Measurements from ENCODE around the gene TOR1A.
"Not testable (repeated sequence)": the region's sequence is repeated elsewhere in the genome, so short reads cannot be mapped to it uniquely, and the experiment has no call there.

TOR1A gene

DNA sequence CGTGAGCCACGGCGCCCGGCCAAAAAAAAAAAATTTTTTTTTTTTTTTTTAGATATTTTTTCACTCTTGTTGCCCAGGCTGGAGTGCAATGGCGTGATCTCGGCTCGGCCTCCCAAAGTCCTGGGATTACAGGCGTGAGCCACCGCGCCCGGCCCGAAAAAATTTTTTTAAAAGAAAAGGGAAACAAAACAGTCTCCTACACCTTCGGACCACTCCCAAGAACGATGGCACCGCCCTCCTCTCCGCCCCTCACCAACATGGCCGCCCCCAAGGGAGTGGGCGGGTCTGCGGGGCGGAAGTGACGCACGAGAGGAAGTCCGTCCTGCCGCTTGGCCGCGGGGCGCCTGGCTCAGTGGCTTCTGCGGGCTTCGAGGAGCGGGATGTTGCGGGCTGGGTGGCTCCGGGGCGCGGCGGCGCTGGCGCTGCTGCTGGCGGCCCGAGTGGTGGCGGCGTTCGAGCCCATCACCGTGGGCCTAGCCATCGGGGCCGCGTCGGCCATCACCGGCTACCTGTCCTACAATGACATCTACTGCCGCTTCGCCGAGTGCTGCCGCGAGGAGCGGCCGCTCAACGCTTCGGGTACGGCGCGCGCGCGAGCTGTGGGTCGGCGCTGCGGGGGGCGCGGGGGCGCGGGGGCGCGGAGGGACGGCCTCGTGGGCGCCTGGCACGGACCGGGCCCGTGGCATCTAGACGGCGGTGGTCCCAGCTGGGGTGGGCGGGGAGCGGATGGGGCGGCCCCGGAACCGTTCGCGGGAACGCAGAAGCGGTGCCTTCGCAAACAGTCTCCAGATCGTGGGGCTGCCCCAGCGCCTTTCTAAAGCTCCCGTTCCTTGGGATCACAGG is 20.9 kb downstream of the TOR1A start, which contains the start of gene TOR1B:
TSS of gene TOR1B (plus strand) at position 352 of the 843 bp plus-strand sequence. CDS start at position 381, 29 bp downstream.
- Histone ChIP-seq H3K4me1 (ENCODE audit: control insufficient read depth, low read length) (peaks cover 12% of the 10 kb centered on the region), H3K27me3 (ENCODE audit: control insufficient read depth, low read length) (no peaks in the 10 kb centered on the region), H3K9me2 (replicated peaks; ENCODE audit: control insufficient read depth, low read length) (no peaks in the 10 kb centered on the region), H3K4me2 (ENCODE audit: low read length) (peak within 1 kb of the TSS; percentile 87), H3K27ac (ENCODE audit: low read depth, low read length) (no peak within 1 kb of the TSS), H3F3A (ENCODE audit: control insufficient read depth, insufficient read depth) (peaks cover 5% of the 10 kb centered on the region; the same call in 1 of the 2 replicates), H4K20me1 (ENCODE audit: control insufficient read depth, insufficient read depth, low read depth, low read length) (no peaks in the 10 kb centered on the region), H3K36me3 (ENCODE audit: control insufficient read depth, low read length) (peaks cover 12% of the 10 kb centered on the region), H3K79me2 (ENCODE audit: control insufficient read depth, low read length) (peaks cover 11% of the 10 kb centered on the region), H3K9me3 (ENCODE audit: control insufficient read depth, insufficient read depth, low read length) (no peaks in the 10 kb centered on the region), H3K4me3 (ENCODE audit: low read length) (peak within 1 kb of the TSS; percentile 85)
- no peak for TF ChIP-seq EZH2phosphoT487 (IDR thresholded peaks at IDR 0.05; ENCODE audit: borderline replicate concordance, low read length)
- TF ChIP-seq, protein P1, sequence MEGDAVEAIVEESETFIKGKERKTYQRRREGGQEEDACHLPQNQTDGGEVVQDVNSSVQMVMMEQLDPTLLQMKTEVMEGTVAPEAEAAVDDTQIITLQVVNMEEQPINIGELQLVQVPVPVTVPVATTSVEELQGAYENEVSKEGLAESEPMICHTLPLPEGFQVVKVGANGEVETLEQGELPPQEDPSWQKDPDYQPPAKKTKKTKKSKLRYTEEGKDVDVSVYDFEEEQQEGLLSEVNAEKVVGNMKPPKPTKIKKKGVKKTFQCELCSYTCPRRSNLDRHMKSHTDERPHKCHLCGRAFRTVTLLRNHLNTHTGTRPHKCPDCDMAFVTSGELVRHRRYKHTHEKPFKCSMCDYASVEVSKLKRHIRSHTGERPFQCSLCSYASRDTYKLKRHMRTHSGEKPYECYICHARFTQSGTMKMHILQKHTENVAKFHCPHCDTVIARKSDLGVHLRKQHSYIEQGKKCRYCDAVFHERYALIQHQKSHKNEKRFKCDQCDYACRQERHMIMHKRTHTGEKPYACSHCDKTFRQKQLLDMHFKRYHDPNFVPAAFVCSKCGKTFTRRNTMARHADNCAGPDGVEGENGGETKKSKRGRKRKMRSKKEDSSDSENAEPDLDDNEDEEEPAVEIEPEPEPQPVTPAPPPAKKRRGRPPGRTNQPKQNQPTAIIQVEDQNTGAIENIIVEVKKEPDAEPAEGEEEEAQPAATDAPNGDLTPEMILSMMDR (IDR thresholded peaks at IDR 0.05; ENCODE audit: low read depth, low read length, poor library complexity, severe bottlenecking) = no peak

DNA sequence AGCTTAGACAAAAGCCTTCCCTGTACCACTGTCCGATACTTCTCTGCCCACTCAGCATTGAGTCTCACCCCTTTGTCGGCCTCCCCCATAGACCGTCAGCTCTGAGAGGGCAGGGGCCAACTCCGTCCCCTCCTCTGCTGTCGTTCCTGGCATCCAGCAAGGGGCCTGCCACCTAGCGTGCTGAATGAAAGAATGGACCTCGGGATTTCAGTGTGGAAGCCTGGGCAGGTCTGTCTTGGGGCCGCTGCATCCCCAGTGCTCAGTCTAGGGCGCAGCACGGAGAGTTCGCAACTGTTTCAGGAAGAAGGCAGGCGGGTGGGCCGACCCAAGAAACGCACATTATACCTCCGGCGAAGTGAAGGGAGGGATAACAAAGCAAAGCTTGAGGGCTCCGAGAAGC is 22.4 kb downstream of the TOR1A start:
- no peaks in the 10 kb centered on the region for H3K27me3 ChIP-seq (ENCODE audit: control insufficient read depth, low read length)
- H3K9me2 ChIP-seq (replicated peaks; ENCODE audit: control insufficient read depth, low read length) = no peaks in the 10 kb centered on the region
- H4K20me1 ChIP-seq (ENCODE audit: control insufficient read depth, insufficient read depth, low read depth, low read length) = no peaks in the 10 kb centered on the region
- no peaks in the 10 kb centered on the region for H3K9me3 ChIP-seq (ENCODE audit: control insufficient read depth, insufficient read depth, low read length)
- peaks cover 7% of the 10 kb centered on the region; the same call in 1 of the 2 replicates for H3K36me3 ChIP-seq (ENCODE audit: control insufficient read depth, low read length)
- no peak for TF ChIP-seq EZH2phosphoT487 (IDR thresholded peaks at IDR 0.05; ENCODE audit: borderline replicate concordance, low read length)
- TF ChIP-seq, protein P1 (IDR thresholded peaks at IDR 0.05; ENCODE audit: low read depth, low read length, poor library complexity, severe bottlenecking) = no peak
- H3K4me1 ChIP-seq (ENCODE audit: control insufficient read depth, low read length) = peaks cover 12% of the 10 kb centered on the region
- H3K79me2 ChIP-seq (ENCODE audit: control insufficient read depth, low read length) = peaks cover 11% of the 10 kb centered on the region
- no peak overlapping the region for H3K4me2 ChIP-seq (ENCODE audit: low read length)
- peaks cover 3% of the 10 kb centered on the region; the same call in 1 of the 2 replicates for H3F3A ChIP-seq (ENCODE audit: control insufficient read depth, insufficient read depth)
- H3K27ac ChIP-seq (ENCODE audit: low read depth, low read length) = no peak overlapping the region
- no peak overlapping the region for H3K4me3 ChIP-seq (ENCODE audit: low read length)

DNA sequence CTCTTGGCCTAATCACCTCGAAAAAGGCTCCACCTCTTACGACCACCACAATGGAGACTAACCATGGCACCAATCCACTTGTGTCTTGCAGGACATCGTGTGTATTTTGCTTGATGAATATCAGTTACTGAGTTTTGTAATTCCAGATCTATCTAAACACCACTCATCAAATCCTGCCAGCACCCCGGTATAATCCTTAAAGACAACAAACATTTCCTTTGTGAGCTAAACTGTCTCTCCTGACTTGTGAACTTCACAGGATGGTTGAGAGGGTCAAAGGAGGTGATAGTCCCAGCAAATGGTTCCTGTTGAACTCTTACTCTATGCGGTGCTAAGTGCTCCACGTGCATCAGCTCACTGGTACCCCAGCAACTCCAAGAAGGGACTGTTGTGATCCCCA is 25.0 kb downstream of the TOR1A start:
- Histone ChIP-seq H3K4me3 (ENCODE audit: low read length) (no peak overlapping the region), H3K4me2 (ENCODE audit: low read length) (no peak overlapping the region), H3K9me2 (replicated peaks; ENCODE audit: control insufficient read depth, low read length) (no peaks in the 10 kb centered on the region), H3K27me3 (ENCODE audit: control insufficient read depth, low read length) (peaks cover 3% of the 10 kb centered on the region; the same call in 1 of the 2 replicates), H3K27ac (ENCODE audit: low read depth, low read length) (no peak overlapping the region), H3K4me1 (ENCODE audit: control insufficient read depth, low read length) (peaks cover 4% of the 10 kb centered on the region), H3F3A (ENCODE audit: control insufficient read depth, insufficient read depth) (no peaks in the 10 kb centered on the region), H3K79me2 (ENCODE audit: control insufficient read depth, low read length) (peaks cover 6% of the 10 kb centered on the region), H3K36me3 (ENCODE audit: control insufficient read depth, low read length) (no peaks in the 10 kb centered on the region), H4K20me1 (ENCODE audit: control insufficient read depth, insufficient read depth, low read depth, low read length) (no peaks in the 10 kb centered on the region), H3K9me3 (ENCODE audit: control insufficient read depth, insufficient read depth, low read length) (no peaks in the 10 kb centered on the region)
- TF ChIP-seq, protein P1 (IDR thresholded peaks at IDR 0.05; ENCODE audit: low read depth, low read length, poor library complexity, severe bottlenecking) = no peak
- no peak for TF ChIP-seq EZH2phosphoT487 (IDR thresholded peaks at IDR 0.05; ENCODE audit: borderline replicate concordance, low read length)

DNA sequence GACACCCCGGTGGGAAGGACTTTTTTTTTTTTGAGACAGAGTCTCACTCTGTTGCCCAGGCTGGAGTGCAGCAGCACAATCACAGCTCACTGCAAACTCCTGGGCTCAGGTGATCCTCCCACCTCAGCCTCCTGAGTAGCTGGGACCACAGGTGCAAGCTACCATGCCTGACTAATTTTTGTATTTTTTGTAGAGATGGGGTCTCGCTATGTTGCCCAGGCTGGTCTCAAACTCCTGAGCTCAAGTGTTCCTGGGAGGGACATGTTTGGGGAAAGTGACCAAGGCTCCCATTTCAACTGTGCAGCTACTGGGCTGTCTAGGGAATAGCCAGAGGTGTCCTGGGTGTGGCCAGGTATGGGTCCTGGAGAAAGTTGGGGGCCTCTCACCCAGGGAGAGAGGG is 27.9 kb downstream of the TOR1A start:
- H3K27ac ChIP-seq (ENCODE audit: low read depth, low read length); H3F3A ChIP-seq (ENCODE audit: control insufficient read depth, insufficient read depth); H3K9me3 ChIP-seq (ENCODE audit: control insufficient read depth, insufficient read depth, low read length); H3K4me2 ChIP-seq (ENCODE audit: low read length); H3K9me2 ChIP-seq (replicated peaks; ENCODE audit: control insufficient read depth, low read length); H3K4me3 ChIP-seq (ENCODE audit: low read length); H4K20me1 ChIP-seq (ENCODE audit: control insufficient read depth, insufficient read depth, low read depth, low read length); H3K27me3 ChIP-seq (ENCODE audit: control insufficient read depth, low read length); H3K79me2 ChIP-seq (ENCODE audit: control insufficient read depth, low read length); H3K4me1 ChIP-seq (ENCODE audit: control insufficient read depth, low read length); H3K36me3 ChIP-seq (ENCODE audit: control insufficient read depth, low read length): not testable (repeated sequence)
